ENCODE results near the gene TRIM68.

TRIM68 gene

DNA sequence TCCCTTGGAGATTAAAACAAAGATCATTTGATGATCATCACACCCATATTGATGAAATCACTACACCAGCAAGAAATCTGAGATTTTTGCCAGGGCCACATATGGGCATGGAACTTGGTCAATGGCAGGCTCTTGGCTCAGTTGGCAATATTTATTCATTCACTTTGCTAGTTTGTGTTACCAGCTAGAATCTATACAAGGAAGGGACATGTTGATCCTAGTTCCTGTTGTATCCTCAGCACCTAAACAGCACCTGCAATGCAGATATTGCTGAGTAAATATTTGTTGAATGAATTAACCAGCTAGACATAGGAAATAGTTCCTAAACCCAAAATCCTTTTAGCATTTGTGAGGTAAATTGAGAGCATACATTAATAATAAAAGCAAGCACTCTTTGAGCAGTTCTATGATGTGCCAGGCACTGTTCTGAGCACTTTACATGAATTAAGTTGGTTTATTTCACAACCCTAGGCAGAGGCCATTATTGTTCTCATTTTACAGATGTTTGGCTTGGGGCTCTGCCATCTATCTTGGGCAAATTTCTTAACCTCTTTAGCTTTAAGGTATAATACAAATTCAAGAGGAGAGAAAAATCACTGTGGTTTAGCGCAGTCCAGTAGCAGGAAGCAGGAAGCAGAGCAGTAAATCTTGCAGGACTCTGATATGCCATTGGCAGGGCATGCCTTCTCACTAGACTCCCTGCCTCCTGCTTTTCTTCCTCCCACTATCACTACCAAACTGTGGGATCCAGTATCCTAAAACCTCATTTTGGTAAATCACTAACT lies 1.6 kb downstream of the TRIM68 start:
- peak; percentile 67 for DNase-seq (ENCODE audit: low read depth)
- peak overlapping the region; percentile 63 for H3K4me3 ChIP-seq (replicated peaks; ENCODE audit: low read depth, low read length)
- no peak for TF ChIP-seq CTCF (IDR thresholded peaks at IDR 0.05; ENCODE audit: low read length, missing control alignments)

GRCh38 chr11:4605057-4605456 lies 3.0 kb downstream of the TRIM68 start:
- no peak for DNase-seq (ENCODE audit: low read depth)
- no peak for TF ChIP-seq CTCF (IDR thresholded peaks at IDR 0.05; ENCODE audit: low read length, missing control alignments)
- no peak overlapping the region for H3K4me3 ChIP-seq (replicated peaks; ENCODE audit: low read depth, low read length)

DNA sequence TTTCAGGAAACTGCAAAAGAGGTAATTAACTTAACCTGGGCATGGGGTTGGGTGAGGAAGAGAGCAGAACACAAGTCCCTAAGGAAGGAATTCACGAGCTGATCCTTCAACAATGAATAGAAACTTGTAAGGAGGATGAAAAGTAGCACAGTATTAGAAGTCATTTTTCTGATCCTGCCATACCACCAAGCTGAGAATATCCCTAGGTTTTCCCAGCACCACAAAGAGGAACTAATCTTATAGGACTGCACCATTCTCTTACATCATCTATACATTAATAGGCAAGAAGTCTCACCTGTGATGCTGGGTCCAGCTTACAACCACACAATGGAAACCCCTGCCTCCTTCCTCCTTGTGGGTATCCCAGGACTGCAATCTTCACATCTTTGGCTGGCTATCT lies 14.3 kb downstream of the TRIM68 start, which contains the start of gene OR52I1:
Gene OR52I1 (plus strand): TSS at position 301 of the 400 bp plus-strand sequence. CDS start 0 bp downstream, at position 301.
- TF ChIP-seq CTCF (IDR thresholded peaks at IDR 0.05; ENCODE audit: low read length, missing control alignments): no peak
- no peak within 1 kb of the TSS for H3K4me3 ChIP-seq (replicated peaks; ENCODE audit: low read depth, low read length)
- no peak for DNase-seq (ENCODE audit: low read depth)

GRCh38 chr11:4589017-4589416 lies 19.0 kb downstream of the TRIM68 start:
- no peak for TF ChIP-seq CTCF (IDR thresholded peaks at IDR 0.05; ENCODE audit: low read length, missing control alignments)

DNA sequence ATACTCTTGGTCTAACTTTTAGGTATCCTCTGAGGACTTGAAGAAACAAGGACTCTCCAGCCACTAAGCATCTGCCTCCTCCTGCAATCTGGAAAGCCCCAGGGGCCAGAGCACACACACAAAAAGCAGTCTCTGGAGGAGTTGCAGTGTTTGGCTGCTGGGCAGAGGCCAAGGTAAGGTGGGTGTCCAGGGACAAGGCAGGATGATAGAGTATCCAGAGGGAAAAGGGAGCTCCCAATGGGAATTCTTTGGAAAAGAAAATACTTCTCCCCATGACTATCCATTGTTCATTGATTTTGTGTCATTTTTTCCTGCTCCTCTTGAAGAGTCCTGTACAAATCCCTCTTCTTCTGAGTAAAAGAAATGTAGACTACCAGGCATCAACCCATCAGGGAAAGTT lies 26.6 kb downstream of the TRIM68 start, which contains the start of gene OR52I2:
Gene OR52I2 (plus strand): TSS at position 301 of the 400 bp plus-strand sequence.
- no peak for TF ChIP-seq CTCF (IDR thresholded peaks at IDR 0.05; ENCODE audit: low read length, missing control alignments)
- DNase-seq (ENCODE audit: low read depth): no peak
- no peak within 1 kb of the TSS for H3K4me3 ChIP-seq (replicated peaks; ENCODE audit: low read depth, low read length)

More at GRCh38 chr11:4589017-4589416, 19.0 kb downstream of the TRIM68 start:
- DNase-seq (ENCODE audit: low read depth): no peak
- no peak overlapping the region for H3K4me3 ChIP-seq (replicated peaks; ENCODE audit: low read depth, low read length)

- DNase-seq (ENCODE audit: low read depth): no peak
- TF ChIP-seq CTCF (IDR thresholded peaks at IDR 0.05; ENCODE audit: low read length, missing control alignments): no peak
- no peak overlapping the region for H3K4me3 ChIP-seq (replicated peaks; ENCODE audit: low read depth, low read length)
These were observed 27.9 kb downstream of the TRIM68 start for GRCh38 chr11:4580124-4580523.

DNA sequence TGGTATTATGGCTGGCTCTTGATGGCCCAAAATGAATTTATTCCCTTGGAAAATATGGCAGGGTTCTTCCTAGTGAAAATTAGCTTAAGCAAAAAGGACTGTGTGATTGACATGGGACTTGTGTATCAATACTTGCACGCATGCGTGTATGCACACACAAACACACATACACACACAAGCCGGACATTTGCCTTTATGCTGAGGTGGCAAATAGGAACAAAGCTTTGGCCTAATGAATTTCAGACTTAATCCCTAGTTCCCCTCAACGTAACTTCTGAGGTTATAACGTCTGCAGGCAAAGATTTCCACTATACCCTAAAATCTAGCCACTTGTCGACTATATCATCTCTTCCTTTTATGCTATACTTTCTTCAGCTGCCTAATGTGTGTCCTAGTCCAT lies 29.4 kb downstream of the TRIM68 start:
- H3K4me3 ChIP-seq (replicated peaks; ENCODE audit: low read depth, low read length): no peak overlapping the region
- TF ChIP-seq CTCF (IDR thresholded peaks at IDR 0.05; ENCODE audit: low read length, missing control alignments): no peak
- no peak for DNase-seq (ENCODE audit: low read depth)

All from fibroblast of pulmonary artery (primary cell).